ENCODE measurements around the gene MATN1. TPM values are rescaled to one million over a fixed set of nuclear protein-coding genes. Genes with fewer than 3 reads are reported as not detected.

MATN1 gene
- total RNA-seq, 2 donors from 2014 or later = not detected

DNA sequence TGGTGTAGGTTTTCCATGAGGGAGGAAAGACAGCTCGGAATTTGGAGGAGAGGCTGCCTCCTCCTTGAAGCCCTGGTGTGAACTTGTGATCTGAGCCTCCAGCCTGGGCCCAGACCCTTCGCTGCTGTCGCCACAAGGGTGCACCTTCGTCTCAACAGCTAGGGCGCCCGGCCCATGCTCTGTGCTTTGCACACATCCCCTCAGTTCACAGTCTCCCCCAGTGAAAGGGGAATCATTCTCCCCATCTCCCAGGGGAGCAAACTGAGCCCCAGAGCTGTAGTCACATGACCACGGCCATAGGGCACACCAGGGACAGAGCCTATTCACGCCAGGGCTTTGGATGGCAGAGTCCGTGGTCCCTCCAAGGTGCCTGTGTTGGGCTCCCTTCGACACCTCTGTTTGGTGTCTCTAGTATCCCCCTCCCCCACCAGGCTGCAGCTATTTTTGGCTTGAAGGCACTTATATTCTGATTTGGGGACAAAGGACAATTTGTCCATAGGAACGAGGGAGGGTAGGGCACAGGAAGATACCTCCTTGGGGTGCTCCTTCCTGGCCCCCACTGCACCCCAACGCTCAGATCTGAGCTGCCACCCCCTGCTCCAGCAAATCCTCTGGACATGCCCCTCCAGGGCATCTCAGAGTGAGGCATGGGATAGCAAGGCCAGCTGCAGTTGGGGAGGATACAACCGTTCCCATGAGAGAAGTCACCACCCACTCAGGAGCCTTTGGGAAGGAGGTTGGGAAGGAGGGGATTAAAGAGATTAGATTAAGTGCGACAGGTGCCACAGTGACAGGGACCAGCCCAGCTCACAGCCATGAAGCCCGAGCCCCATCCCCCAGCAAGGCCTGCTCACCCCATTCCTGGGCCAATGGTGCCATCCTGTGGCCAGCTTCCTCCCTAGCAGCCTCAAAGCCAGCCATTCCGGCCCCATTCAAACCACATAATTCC is 15.7 kb downstream of the MATN1 start:
- Mint-ChIP-seq H3K4me1 (peaks cover 12% of the 10 kb centered on the region), H3K9me3 (no peaks in the 10 kb centered on the region), H3K27me3 (ENCODE audit: insufficient read depth) (peaks cover 9% of the 10 kb centered on the region), H3K4me3 (no peak overlapping the region), H3K27ac (no peak overlapping the region), H3K36me3 (ENCODE audit: low read depth) (no peaks in the 10 kb centered on the region)
- peak; percentile 95 for DNase-seq
- H3K4me3 ChIP-seq (ENCODE audit: low read length) = no peak overlapping the region
- 40 to 61% methylated on average over 5 to 16 of the region's 16 CpGs for WGBS, 2 experiments (ENCODE audit: insufficient coverage in 1 of 2, insufficient read length in 1 of 2)
- TF ChIP-seq, protein P1, sequence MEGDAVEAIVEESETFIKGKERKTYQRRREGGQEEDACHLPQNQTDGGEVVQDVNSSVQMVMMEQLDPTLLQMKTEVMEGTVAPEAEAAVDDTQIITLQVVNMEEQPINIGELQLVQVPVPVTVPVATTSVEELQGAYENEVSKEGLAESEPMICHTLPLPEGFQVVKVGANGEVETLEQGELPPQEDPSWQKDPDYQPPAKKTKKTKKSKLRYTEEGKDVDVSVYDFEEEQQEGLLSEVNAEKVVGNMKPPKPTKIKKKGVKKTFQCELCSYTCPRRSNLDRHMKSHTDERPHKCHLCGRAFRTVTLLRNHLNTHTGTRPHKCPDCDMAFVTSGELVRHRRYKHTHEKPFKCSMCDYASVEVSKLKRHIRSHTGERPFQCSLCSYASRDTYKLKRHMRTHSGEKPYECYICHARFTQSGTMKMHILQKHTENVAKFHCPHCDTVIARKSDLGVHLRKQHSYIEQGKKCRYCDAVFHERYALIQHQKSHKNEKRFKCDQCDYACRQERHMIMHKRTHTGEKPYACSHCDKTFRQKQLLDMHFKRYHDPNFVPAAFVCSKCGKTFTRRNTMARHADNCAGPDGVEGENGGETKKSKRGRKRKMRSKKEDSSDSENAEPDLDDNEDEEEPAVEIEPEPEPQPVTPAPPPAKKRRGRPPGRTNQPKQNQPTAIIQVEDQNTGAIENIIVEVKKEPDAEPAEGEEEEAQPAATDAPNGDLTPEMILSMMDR (conservative IDR thresholded peaks at IDR 0.05) = peak; percentile 95
- peaks cover 20% of the 10 kb centered on the region for H3K4me1 ChIP-seq (ENCODE audit: control insufficient read depth, insufficient read depth, low read length)
- peaks cover 9% of the 10 kb centered on the region for H3K27me3 ChIP-seq (ENCODE audit: control insufficient read depth, insufficient read depth, low read length, poor library complexity, severe bottlenecking)
- H3K9ac ChIP-seq (ENCODE audit: extremely low read depth, low read length, poor library complexity, severe bottlenecking) = no peak overlapping the region
- no peaks in the 10 kb centered on the region for H3K9me3 ChIP-seq (ENCODE audit: control insufficient read depth, low read length)
- no peak overlapping the region for H3K27ac ChIP-seq (ENCODE audit: low read depth, low read length)
- no peaks in the 10 kb centered on the region for H3K36me3 ChIP-seq (ENCODE audit: control insufficient read depth, insufficient read depth, low read length)

DNA sequence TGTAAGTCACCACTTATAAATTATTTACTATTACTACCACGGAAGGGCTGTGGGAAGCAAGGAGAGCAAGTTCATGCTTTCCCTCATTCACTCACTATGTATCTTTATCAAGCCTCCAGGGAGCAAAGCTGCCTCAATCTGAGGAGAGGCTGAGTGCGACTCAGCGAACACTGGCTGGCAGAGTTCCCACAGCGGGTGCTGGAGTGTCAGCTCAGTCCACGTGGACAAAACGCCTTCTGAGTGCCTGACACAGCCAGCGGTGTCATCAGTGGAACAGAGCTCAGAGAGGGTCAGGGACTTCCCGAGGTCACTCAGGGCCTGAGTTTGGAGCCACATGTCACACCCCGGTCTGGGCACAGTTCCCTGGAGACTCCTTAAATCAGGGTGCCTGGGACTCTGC is 16.9 kb downstream of the MATN1 start:
- Mint-ChIP-seq H3K9me3 (no peaks in the 10 kb centered on the region), H3K36me3 (ENCODE audit: low read depth) (no peaks in the 10 kb centered on the region), H3K4me3 (no peak overlapping the region), H3K27ac (no peak overlapping the region), H3K27me3 (ENCODE audit: insufficient read depth) (peaks cover 9% of the 10 kb centered on the region), H3K4me1 (peaks cover 12% of the 10 kb centered on the region)
- H3K27me3 ChIP-seq (ENCODE audit: control insufficient read depth, insufficient read depth, low read length, poor library complexity, severe bottlenecking) = peaks cover 9% of the 10 kb centered on the region
- H3K4me3 ChIP-seq (ENCODE audit: low read length) = no peak overlapping the region
- H3K36me3 ChIP-seq (ENCODE audit: control insufficient read depth, insufficient read depth, low read length) = no peaks in the 10 kb centered on the region
- TF ChIP-seq, protein P1 (conservative IDR thresholded peaks at IDR 0.05) = no peak
- 83 to 92% methylated on average over 5 to 9 of the region's 9 CpGs for WGBS, 2 experiments (ENCODE audit: insufficient coverage in 1 of 2, insufficient read length in 1 of 2)
- H3K4me1 ChIP-seq (ENCODE audit: control insufficient read depth, insufficient read depth, low read length) = peaks cover 20% of the 10 kb centered on the region
- no peaks in the 10 kb centered on the region for H3K9me3 ChIP-seq (ENCODE audit: control insufficient read depth, low read length)
- no peak overlapping the region for H3K9ac ChIP-seq (ENCODE audit: extremely low read depth, low read length, poor library complexity, severe bottlenecking)
- H3K27ac ChIP-seq (ENCODE audit: low read depth, low read length) = no peak overlapping the region
- DNase-seq = no peak

DNA sequence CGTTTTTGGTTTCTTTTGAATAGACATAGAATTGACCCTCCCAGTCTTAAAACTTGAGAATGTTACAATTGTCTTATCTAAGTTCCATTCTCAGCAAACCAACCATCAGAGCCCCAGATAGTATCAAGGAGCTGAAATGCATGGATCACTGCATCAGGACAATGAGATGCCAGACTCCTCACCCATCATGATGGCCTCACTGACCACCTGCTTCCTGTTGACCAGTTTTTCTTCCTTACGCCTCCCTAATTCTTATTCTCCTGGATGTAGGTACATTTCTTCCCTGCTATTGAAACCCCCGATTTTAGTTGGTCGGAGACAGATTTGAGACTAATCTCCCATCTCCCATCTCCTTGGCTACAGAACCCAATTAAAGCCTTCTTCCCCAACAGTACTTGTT is 17.7 kb downstream of the MATN1 start:
- Histone ChIP-seq H3K27ac (ENCODE audit: low read depth, low read length) (no peak overlapping the region), H3K9ac (ENCODE audit: extremely low read depth, low read length, poor library complexity, severe bottlenecking) (no peak overlapping the region), H3K27me3 (ENCODE audit: control insufficient read depth, insufficient read depth, low read length, poor library complexity, severe bottlenecking) (peaks cover 9% of the 10 kb centered on the region), H3K4me1 (ENCODE audit: control insufficient read depth, insufficient read depth, low read length) (peaks cover 20% of the 10 kb centered on the region), H3K36me3 (ENCODE audit: control insufficient read depth, insufficient read depth, low read length) (no peaks in the 10 kb centered on the region), H3K4me3 (ENCODE audit: low read length) (no peak overlapping the region), H3K9me3 (ENCODE audit: control insufficient read depth, low read length) (no peaks in the 10 kb centered on the region)
- Mint-ChIP-seq H3K9me3 (no peaks in the 10 kb centered on the region), H3K27me3 (ENCODE audit: insufficient read depth) (peaks cover 9% of the 10 kb centered on the region), H3K4me1 (peaks cover 12% of the 10 kb centered on the region), H3K27ac (no peak overlapping the region), H3K36me3 (ENCODE audit: low read depth) (no peaks in the 10 kb centered on the region), H3K4me3 (no peak overlapping the region)
- TF ChIP-seq, protein P1 (conservative IDR thresholded peaks at IDR 0.05) = no peak
- no peak for DNase-seq
- WGBS, 2 experiments (ENCODE audit: insufficient coverage in 1 of 2, insufficient read length in 1 of 2) = 82 to 89% methylated on average over 4 of the region's 4 CpGs
